Measurements from ENCODE around the gene DDI2.
"Not testable (repeated sequence)": the region's sequence is repeated elsewhere in the genome, so short reads cannot be mapped to it uniquely, and the experiment has no call there.

DDI2 gene

DNA sequence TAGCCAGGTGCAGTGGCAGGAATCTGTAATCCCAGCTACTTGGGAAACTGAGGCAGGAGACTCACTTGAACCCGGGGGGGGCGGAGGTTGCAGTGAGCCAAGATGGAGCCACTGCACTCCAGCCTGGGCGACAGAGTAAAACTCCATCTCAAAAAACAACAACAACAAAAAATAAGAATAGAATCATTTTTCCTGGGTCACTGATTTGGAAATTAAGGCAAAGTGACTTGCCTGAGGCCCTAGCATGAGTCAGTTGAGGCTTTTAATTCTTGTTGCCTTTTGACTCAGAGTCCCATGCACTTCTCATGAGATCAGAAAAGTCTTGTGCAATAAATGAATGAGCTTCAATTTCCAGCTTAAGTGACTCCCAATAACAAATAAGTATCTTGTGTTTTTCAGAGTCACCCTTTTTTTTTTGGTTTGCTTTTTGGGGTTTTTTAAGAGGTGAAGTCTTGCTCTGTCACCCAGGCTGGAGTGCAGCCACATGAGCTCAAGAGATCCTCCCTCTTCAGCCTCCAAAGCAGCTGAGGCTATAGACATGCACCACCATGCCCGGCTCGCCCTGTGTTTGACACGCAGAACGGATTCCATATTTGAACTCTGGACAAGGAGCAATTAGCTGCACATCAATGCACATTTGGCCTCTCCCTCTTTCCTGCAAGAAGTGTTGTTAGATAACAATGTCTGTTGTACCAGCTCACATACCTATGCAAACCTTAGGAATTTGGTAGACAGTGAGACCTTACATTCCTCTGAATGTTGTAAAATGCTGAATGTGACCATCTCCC lies 63.5 kb downstream of the DDI2 start:
- no peak for DNase-seq

DNA sequence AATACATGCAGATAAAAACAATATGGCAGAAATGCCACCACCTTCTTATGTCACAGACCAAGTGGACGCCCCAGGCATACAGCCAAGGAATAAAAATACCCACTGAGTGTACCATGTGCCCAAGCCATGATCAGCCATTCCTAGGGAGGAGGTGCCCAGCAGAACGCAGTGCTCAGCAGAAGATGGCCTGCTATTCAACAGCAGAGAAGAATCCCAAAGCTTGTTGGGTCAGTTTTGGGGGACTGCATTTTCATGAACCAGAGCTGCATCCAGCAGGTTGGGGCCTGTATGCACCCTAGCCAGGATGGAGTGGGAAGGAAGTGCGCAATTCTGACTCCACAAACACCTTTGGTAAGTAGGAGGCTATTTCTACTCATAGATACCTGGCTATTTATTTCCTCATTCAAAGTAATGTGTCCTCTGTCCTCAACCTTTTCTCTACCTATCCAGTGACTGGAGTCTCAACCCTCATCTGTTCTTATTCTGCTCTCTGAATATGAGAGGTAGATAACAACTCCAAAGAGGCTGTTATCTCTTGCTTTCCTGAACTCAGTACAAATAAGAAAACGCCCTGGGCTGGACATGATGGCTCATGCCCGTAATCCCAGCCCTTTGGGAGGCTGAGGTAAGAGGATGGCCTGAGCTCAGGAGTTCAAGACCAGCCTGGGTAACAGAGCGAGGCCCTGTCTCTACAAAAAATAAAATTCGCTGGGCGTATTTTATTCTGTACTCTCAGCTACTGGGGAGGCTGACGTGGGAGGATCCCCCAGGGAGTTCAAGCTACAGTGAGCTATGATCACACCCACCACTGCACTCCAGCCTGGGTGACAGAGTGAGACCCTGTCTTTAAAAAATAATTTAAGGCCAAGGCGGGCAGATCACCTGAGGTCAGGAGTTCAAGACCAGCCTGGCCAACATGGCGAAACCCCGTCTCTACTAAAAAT lies 64.4 kb downstream of the DDI2 start:
- DNase-seq, result no peak

DNA sequence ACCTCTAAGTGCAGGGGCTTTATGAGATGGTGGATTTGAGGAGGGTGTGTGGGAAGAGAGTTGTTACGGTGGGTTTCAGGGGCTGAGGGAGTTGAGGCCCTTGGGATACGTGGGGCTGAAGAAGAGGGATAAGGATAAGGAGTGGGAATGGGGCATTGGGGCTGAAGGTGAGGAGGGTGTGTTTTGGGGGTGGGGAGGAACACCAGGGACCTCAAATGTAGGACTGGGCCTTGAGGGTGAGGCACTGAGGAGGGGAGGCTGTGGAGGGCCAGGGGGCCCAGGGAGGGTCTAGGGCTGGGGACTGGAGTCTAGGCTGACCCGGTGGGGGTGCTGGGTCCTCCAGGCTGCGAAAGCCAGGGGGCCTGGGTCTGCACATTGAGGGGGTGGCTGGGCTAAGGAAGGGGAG lies 65.7 kb downstream of the DDI2 start:
- no peak for DNase-seq

DNA sequence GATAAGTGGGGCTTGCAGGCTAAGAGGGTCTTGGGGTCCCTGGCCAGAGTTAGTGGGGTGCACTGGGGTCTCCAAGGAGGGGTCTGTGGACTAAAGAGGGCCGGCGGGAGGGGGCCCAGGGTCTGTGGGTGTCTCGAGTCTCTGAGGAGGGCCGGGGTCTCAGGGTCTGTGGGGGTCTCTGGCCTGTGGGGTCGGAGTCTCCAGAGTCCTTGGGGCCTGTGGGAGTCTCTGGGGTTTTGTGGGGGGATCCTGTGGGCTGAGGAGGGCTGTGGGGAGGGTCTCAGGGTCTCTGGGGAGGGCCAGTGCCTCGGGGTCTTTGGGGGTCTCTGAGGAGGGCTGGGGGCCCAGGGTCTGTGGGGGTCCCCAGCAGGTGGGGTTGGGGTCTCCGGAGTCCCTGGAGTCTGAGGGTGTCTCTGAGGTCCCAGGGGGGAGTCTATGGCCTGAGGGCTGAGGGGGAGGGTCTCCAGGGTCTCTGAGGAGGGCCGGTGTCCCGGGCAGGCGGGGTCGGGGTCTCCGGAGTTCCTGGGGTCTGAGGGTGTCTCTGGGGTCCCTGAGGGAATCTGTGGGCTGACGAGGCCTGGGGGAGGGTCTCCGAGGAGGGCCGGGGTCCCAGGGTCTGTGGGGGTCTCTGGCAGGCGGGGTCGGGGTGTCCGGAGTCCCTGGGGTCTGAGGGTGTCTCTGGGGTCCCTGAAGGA lies 66.2 kb downstream of the DDI2 start:
- no peak for DNase-seq

DNA sequence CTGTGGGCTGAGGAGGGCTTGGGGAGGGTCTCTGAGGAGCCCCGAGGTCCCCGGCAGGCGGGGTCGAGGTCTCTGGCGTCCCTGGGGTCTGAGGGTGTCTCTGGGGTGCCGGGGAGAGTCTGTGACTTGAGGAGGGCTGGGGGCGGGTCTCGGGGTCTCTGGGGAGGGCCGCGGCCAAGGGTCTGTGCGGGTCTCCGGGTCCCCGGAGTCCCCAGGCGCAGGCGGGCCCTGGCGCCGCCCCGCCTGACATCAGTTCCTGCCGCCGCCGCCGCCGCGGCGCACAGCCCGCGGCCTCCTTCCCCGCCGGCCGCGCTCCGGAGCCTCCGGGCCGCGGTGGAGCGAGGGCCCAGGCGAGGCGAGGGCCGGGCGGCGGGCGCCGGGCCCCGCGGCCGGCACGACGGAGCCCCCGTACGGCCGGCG lies 66.8 kb downstream of the DDI2 start, which contains the start of gene PLEKHM2:
Gene PLEKHM2 (plus strand): TSS at position 279 of the 420 bp plus-strand sequence. CDS start 239 bp downstream, outside the sequence.
- DNase-seq, result peak; percentile 63

DNA sequence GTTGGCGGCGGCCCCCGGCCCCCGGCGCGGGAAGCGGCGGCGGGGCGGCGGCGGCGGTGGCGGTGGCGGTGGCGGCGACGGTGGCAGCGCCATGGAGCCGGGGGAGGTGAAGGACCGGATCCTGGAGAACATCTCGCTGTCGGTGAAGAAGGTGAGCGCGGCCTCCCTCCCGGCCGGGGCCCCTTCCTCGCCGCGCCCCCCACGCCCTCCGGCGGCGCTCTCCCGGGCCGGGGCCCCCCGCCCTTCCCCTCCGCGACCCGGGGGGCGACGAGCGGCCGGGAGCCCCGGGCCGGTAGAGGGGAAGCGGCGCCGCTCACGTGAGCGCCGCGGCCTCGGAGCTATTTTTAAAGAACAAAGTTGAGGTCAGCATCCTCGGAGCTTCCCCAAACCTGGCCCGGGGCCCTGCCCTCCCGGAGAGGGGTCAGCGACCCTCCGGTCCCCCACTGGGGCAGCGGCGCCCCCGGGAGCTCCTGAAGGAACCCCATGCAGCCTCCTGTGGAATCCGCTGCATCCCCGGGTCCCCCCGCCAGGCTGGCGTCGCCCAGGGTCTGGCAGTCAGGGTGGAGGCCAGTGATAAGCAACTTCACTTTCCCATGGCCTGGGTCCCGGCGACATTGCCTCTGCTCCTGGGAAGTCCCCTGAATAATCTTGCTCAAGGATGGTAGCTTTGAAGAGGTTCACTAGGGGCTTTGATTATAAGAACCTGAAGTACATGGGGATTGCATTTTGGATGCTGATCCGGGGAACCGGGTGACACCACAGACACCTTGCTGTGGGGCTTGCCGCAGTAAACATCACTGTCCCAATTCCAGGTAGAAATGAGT lies 67.4 kb downstream of the DDI2 start:
- peak; percentile 64 for DNase-seq

DNA sequence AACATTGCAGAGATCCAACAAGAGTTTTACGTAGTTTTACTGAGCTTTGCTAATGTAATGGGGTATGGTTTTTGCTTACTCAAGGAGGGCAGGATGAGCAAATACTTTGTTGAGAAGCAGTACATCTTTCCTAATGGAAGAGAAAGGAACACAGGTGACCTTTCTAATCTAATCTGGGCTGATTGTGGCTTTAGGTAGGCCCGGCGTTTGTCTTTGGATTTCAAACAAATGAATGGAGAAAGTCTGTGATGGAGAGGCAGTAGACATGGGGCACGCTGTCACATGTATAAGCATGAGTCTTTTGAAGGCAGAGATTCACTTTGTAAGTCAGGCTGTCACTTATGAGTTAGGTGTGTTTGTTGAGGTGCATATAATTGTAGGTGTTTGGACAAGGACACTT lies 68.6 kb downstream of the DDI2 start:
- no peak for DNase-seq

DNA sequence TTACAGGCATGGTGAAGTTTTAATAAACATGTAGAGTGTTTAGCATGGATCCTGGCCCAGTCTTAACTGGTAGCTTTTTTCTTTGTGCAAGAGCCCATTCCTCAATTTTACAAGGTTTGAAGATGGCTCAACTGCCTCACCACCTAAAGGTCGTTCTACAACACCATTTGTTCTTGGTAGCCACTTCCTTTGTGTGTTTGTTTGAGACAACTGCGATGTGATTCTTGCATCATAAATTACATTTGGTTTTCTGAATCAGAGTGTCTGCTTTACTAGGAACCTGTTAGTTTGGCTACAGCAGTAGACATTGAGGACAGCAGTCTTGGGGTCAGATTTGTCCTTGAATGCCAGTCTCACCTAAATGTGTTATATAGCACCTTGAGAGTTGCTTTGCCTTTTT lies 70.2 kb downstream of the DDI2 start:
- DNase-seq, result no peak

DNA sequence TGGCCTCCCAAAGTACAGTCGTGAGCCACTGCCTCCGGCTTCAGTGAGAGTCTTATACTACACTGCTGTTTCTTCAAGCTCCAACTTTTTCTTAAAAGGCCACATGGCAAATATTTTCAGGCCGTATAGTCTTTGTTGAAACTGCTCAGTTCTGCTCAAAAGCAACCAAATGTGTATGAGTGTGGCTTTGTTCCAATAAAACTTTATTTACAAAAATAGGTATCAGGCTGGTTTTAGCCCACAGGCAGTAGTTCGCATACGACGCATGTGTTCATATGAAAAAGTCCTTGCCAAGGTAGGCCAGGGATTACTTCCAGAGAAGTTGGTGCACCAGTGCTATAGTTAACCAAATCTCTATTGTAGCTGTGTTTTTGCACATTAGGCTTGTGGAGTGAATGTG lies 73.1 kb downstream of the DDI2 start:
- DNase-seq, result no peak

DNA sequence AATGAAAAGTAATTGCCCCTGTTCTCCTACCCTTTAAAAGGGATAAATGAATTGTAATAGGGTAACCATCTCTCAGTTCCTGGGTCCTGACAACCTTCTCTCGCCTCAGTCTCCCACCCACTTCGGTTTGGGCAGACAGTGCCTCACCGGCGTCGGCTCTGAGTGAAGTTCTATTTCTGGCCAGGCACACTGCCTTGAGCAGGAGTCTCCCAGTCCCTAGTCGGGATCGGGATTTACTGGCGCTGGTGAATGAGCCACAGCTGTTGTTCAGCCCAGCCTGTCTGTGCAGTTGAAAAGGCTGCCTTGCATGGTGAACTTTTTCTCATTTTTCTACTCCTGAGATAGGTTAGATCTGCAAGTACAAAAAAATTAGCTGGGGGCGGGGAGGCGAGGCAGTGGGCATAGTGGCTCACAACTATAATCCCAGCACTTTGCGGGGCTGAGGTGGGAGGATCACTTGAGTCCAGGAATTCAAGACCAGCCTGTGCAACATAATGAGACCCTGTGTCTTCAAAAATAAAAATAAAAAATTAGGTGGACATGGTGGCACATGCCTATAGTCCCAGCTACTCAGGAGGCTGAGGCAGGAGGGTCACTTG lies 74.3 kb downstream of the DDI2 start:
- DNase-seq, result peak; percentile 63

DNA sequence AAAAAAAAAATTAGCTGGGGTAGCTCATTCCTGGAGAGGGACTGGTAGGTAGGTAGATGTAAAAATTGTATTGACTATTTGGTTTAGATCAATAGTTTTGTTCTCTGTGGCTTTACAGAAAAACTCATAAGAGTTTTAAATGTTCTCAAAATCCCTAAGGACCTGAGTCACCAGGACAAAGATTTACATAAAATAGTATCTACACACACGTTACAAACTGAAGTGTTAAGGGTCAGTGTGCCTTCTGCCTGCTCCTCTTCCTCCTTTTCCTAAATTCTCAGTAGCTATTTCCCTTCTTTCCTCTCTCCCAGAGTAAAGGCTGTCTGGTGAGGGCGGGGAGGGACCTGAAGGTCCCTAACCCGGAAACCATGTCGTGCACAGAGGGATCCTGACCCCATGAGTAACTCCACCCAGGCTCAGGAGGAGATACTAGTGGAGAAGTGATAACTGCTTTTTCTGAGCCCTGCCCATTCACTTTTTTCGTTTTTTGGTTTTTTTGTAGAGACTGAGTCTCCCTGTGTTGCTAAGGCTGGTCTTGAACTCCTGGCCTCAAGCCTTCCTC lies 74.9 kb downstream of the DDI2 start:
- DNase-seq, result no peak

DNA sequence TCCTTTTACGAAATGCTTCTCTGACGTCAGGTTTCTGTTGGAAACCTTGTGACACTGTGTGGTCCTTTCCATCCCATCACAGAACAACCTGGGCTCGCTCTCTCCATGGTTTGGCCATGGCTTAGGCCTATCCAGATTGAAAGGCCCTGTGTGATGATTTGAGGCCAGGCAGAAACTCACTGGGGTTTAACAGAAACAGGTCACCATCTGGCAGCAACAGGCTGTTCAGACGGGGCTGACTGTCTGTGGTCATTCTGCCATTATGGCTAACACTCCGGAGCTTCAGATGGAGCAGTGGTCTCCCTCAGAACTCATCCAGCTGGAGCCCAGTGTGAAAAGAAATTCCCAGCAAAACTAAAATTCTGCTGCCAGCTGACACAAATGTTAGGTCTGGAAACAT lies 76.1 kb downstream of the DDI2 start:
- DNase-seq, result no peak

DNA sequence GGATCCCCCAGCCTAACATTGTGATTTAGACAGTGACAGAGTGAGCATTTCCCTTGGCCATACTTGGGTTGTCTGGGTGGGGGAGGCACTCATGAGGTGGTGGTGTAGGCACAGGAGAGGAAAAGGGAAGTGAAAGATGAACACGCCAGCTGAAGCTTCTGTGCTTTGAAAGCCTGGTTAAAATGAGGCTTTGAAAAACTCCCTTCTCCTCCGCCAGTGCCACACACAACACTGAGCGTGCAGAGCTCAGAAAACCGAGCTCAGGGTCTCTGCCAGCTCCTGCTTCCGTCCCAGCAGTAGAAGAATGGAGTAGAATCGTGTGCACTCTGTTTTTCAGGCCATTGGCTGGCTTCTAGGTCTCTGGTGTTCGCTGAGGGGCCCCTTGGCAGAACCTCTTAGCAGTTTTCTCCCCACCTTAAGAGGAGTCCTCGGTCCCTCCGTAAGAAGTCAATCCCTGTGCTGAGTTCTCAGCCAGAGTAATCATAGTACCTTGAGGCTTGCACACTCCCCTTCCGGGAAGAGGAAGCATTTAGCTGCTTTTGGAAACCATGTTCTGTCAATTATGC lies 79.8 kb downstream of the DDI2 start:
- DNase-seq, result peak; percentile 63

DNA sequence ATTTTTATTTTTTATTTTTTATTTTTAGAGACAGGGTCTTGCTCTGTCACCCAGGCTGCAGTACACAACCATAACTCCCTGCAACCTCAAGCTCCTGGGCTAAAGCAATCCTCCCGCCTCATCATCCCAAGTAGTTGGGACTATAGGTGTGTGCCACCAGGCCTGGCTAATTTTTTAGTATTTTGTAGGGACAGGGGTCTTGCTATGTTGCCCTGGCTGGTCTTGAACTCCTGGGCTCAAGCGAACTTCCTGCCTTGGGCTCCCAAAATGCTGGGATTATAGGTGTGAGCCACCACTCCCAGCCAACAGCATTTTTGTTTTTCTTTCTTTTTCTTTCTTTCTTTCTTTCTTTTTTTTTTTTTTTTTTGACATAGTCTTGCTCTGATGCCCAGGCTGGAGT lies 80.9 kb downstream of the DDI2 start:
- no peak for DNase-seq

DNA sequence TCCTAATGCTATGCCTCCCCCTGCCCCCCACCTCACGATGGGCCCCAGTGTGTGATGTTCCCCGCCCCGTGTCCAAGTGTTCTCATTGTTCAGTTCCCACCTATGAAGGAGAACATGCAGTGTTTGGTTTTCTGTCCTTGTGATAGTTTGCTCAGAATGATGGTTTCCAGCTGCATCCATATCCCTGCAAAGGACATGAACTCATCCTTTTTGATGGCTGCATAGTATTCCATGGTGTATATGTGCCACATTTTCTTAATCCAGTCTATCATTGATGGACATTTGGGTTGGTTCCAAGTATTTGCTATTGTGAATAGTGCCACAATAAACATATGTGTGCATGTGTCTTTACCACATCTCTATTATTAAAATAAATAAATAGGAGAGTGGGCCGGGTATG lies 82.1 kb downstream of the DDI2 start:
- DNase-seq, result not testable (repeated sequence)

DNA sequence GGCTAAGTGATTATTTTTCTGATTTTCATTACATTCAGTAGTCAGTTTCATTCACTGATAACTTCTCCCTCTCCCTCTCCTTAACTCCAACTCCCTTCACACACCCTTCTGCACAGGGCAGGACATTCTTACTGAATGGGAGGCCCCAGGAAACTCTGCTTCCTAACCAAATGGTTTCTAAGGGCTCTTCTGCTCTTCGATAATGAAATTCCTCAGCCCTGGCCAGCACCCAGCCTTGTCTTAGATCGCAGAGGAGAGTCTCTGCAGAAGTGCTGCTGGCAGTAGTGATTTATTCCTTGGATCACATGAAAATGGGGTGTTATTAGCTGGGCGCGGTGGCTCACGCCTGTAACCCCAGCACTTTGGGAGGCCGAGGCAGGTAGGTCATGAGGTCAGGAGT lies 83.2 kb downstream of the DDI2 start:
- DNase-seq, result no peak

DNA sequence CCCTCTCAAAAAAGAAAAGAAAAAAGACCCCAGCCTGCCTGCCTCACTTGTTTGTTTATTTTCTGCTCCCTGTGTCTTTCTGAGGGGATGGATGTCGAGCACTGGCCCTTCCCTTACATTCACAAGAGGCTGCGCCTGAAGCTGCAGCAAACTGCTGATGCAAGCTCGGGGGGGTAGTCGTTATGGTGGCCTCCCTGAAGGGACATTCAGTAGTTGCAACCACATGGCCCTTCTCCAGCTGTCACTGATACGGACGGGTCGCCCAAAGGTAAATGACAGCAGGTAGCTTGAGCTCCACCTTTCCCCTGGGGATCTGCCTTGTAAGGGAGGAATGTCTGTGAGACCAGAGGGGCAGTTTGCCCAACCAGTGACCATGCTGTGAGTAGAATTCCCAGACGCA lies 84.5 kb downstream of the DDI2 start:
- no peak for DNase-seq

DNA sequence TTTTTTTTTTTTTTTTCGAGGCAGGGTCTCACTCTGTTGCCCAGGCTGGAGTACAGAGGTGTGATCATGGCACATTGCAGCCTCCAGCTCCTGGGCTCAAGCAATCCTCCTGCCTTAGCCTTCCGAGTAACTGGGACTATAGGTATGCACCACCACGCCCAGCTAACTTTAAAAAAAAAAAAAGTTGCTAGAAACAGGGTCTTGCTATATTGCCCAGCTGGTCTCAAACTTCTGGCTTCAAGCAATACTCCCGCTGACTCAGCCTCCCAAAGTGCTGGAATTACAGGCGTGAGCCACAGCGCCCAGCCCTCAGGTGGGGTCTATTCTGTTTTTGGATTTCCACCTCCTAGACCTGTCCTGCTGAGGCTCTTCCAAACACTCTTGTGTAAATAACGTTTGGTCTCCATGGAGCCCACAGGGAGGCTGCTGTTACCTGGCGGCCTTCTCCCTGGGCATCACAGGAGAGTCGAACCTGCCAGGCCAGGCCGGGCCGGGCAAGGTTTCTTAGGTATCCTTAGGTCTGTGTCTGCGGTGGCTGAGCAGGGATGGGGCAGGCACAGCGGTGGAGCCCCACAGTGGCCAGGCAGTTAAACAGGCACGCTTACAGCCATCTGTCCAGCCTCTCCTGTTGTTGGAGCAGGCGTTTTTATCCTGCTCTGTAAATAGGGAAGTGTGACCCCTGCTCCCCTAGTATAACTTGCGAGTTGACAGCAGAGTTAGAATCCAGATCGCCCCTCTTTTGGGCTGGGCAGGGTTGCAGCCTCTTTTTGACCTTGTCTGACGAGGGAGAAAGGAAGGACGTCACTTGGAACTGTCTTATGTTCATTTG lies 85.7 kb downstream of the DDI2 start:
- no peak for DNase-seq

DNA sequence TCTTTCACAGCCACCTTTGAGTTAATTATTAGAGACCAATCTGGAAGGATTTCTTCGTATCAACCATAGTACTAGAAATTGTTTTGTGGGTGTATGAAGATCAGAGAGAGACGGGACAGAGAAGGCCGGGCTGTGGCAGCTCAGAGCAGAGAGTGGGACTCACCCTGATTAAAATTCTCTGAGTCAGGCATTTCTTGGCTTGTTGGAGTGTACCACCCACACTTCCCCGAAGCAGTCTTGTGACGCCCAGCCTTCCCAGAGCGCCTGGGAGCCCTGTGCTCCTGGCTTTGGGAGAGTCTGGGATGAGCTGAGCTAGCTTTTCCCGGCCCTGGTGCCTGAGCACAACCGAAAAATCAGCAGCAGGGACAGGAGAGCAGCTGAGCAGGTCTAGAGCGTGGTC lies 86.3 kb downstream of the DDI2 start:
- peak; percentile 69 for DNase-seq

DNA sequence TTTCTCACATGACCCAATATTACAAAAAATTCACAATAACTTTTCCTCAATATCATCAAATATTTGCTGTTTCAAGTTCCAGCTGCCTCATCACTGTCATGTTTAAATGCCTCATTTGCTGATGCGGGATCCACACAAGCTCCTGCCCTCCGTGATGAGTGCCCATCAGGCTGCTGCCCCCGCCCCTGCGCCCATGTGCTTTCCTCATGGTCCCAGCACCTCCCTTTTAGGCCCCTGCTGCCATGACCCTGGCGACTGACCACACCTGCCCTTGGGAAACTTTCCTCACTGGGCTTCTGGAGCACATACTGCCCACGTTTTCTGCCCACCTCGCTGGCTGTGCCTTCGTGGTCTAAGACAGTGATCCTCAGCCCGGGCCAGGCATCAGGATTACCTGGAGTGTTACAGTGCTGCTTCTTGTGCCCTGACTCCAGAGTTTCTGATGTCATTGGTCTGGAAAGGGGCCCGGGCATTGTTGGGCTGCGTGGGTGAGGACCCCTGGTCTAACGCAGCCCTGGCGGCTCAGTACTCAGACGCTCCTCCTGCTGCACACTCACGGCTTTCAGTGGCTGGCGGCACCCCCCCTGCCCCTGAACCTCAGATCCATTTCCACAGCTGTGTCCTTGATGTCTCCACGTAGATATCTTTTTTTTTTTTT lies 87.4 kb downstream of the DDI2 start:
- DNase-seq, result no peak

All from right forelimb (tissue), 1 donor.